HepG2 (cell line): ENCODE measurements around the gene GNAI2. TPM values are rescaled to one million over a fixed set of nuclear protein-coding genes. Genes with fewer than 3 reads are reported as not detected.

Experiments
- GFI1 ChIP-seq: sonication (generic); formaldehyde crosslinking; IDR thresholded peaks from 2 replicates; pipeline ENCODE4 v1.5.0; 2020; ENCODE audit warnings: missing genetic modification reagents, mild to moderate bottlenecking, borderline replicate concordance
- HOXA3 ChIP-seq: sonication (generic); formaldehyde crosslinking; IDR thresholded peaks from 2 replicates; pipeline ENCODE4 v1.5.0; 2020; ENCODE audit warnings: missing genetic modification reagents
- JUNB ChIP-seq: sonication (generic); formaldehyde crosslinking; IDR thresholded peaks from 2 replicates; pipeline ENCODE4 v1.8.0; 2022; ENCODE audit warnings: missing genetic modification reagents, mild to moderate bottlenecking, borderline replicate concordance
- MAFF ChIP-seq: IDR thresholded peaks from 2 replicates; pipeline ENCODE4 v1.6.1; 2011; ENCODE audit warnings: low read depth, low read length, improper control_type of control experiment
- MEF2D ChIP-seq: sonication (generic); formaldehyde crosslinking; IDR thresholded peaks from 2 replicates; pipeline ENCODE4 v1.5.1; 2020; ENCODE audit warnings: mild to moderate bottlenecking, missing genetic modification reagents
- MIER2 ChIP-seq: IDR thresholded peaks from 2 replicates; pipeline ENCODE4 v1.6.1; 2016; ENCODE audit warnings: missing biosample characterization, missing genetic modification reagents
- MYC ChIP-seq: sonication (generic); formaldehyde crosslinking; IDR thresholded peaks from 2 replicates; pipeline ENCODE4 v1.9.0; 2021; ENCODE audit warnings: missing genetic modification reagents, borderline replicate concordance
- NR1H2 ChIP-seq: sonication (generic); formaldehyde crosslinking; IDR thresholded peaks from 2 replicates; pipeline ENCODE4 v1.8.1; 2022; ENCODE audit warnings: low read depth, missing genetic modification reagents, borderline replicate concordance
- NR2F2 ChIP-seq: IDR thresholded peaks from 2 replicates; pipeline ENCODE4 v1.6.1; 2012; ENCODE audit warnings: low read depth, inconsistent platforms, borderline replicate concordance
- NRL ChIP-seq: sonication (generic); formaldehyde crosslinking; IDR thresholded peaks from 2 replicates; pipeline ENCODE4 v1.5.0; 2020; ENCODE audit warnings: missing genetic modification reagents, mild to moderate bottlenecking, moderate library complexity, borderline replicate concordance
- ZNF296 ChIP-seq: sonication (generic); formaldehyde crosslinking; conservative IDR thresholded peaks from 2 replicates; pipeline ENCODE4 v1.5.0; 2020; ENCODE audit warnings: mild to moderate bottlenecking, missing genetic modification reagents
- ZNF720 ChIP-seq: sonication (generic); formaldehyde crosslinking; IDR thresholded peaks from 2 replicates; pipeline ENCODE4 v1.4.0; 2020; ENCODE audit warnings: missing genetic modification reagents
- polyA plus RNA-seq, 8 experiments: library from polyadenylated mRNA; depleted of rRNA in 3 of 8; stranded (reverse) in 7 of 8; unstranded in 1 of 8; fragments of >200 nt; fragmentation: Illumina TruSeq in 4 of 8; extraction: Trizol in 4 of 8; gene quantifications; 2 replicates each; pipeline versions ENCODE4 v1.2.1 to v1.2.3, GENCODE V29; 2011 to 2016; ENCODE audit warnings: low read depth in 4 of 8, missing spikeins in 1 of 8, mixed read lengths in 1 of 8; ENCODE audit not compliant: insufficient read depth in 1 of 8
- total RNA-seq, 5 experiments: library from RNA; depleted of rRNA; stranded (reverse); fragments of >200 nt; fragmentation: Illumina TruSeq; extraction: Trizol; gene quantifications; 2 replicates each; pipeline ENCODE4 v1.2.3, GENCODE V29; 2016; ENCODE audit warnings: low read depth in 1 of 5
- TF ChIP-seq, protein P1 (sequence below): sonication (generic); formaldehyde crosslinking; IDR thresholded peaks from 2 replicates; pipeline ENCODE4 v1.8.1; 2023; ENCODE audit warnings: mild to moderate bottlenecking, missing genetic modification reagents, borderline replicate concordance
- TF ChIP-seq, protein P2 (sequence below): sonication (generic); formaldehyde crosslinking; IDR thresholded peaks from 2 replicates; pipeline ENCODE4 v1.8.1; 2023; ENCODE audit warnings: mild to moderate bottlenecking, moderate library complexity, missing genetic modification reagents
- TF ChIP-seq, protein P3 (sequence below): sonication (generic); formaldehyde crosslinking; IDR thresholded peaks from 2 replicates; pipeline ENCODE4 v1.5.1; 2020; ENCODE audit warnings: mild to moderate bottlenecking, missing genetic modification reagents, borderline replicate concordance
- TF ChIP-seq, protein P4 (sequence below): IDR thresholded peaks from 2 replicates; pipeline ENCODE4 v1.6.1; 2018; ENCODE audit warnings: missing genetic modification reagents, mild to moderate bottlenecking, missing compliant biosample characterization
- TF ChIP-seq, protein P5 (sequence below): sonication (generic); formaldehyde crosslinking; IDR thresholded peaks from 2 replicates; pipeline ENCODE4 v1.4.0; 2020; ENCODE audit warnings: missing genetic modification reagents
- TF ChIP-seq, protein P6 (sequence below): sonication (generic); formaldehyde crosslinking; IDR thresholded peaks from 2 replicates; pipeline ENCODE4 v1.5.0; 2020; ENCODE audit warnings: missing genetic modification reagents
- TF ChIP-seq, protein P7 (sequence below): sonication (generic); formaldehyde crosslinking; IDR thresholded peaks from 2 replicates; pipeline ENCODE4 v1.4.0; 2020; ENCODE audit warnings: mild to moderate bottlenecking, missing genetic modification reagents, borderline replicate concordance

GNAI2 gene
- total and polyA plus RNA-seq, 2 of the 13 experiments (the other 11 are each of a cell fraction or from before 2014, with no cell fraction given): 51.1 to 66.2 TPM

DNA sequence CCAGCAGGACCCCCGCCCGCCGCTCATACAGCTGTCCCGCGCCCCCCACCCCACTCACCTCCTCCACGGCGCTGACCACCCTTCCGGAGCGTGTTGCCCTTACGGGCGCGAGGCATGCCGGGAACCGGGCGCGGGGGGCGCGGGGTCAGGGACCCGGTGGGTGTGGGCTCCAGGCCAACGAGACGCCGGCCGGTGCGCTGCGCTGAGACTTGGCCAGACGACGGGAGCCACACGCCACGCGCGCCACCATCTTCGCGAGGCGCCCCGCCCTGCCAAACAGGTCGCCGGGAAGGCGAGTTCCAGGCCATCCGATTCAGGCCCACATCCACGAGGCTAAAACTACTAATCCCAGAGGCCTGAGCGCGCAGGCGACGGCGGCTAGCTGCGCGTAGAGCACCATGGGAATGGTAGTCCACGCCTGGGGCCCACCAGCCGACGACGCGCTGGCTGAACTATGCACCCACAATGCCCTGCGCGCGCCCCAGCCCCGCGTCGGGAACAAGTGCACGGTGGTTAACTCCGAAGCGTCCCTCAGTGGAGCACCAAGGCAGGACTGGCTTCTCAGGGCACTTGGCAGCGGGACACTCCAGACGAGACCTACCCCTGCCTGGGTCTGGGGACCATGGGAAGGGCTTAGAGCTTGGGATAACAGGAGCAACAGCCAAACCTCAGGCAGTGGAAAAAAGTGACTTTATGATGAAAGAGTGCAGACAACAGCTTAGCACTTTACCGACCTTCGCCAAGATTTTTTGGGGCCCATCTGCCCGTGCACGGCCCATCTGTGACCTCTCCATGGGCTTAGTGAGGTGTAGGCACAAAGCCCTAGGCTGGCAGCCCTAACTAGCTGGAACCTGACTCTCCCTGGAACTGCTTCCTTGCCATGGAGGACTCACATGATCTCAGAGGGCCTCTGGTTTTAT, 56.4 kb downstream of the GNAI2 start, which contains the start of gene IFRD2 (continued):
- no peak; the same call in 1 of the 2 replicates for TF ChIP-seq NR2F2
- TF ChIP-seq, protein P1, sequence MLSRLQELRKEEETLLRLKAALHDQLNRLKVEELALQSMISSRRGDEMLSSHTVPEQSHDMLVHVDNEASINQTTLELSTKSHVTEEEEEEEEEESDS (CRISPR knock-in tag): no peak
- no peak for TF ChIP-seq GFI1 (CRISPR knock-in tag)
- TF ChIP-seq, protein P2, sequence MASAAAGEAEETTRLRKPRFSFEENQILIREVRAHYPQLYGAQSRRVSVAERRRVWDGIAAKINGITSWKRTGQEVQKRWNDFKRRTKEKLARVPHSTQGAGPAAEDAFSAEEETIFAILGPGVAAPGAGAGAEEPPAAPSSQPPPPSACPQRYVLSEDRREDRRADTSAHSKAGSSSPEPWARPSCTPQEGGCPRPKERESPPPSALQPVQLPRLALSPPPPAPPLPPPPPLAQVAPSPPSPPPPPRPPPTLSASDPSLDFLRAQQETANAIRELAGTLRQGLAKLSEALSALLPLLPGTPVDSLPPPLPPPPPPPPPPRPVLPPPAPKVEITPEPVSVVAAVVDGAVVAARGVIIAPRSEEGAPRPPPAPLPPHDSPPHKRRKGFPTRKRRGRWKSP (CRISPR knock-in tag): peak; percentile 75; the same call in 1 of the 2 replicates
- TF ChIP-seq JUNB (CRISPR knock-in tag): no peak
- no peak; the same call in 1 of the 2 replicates for TF ChIP-seq MIER2 (CRISPR knock-in tag)
- 0 out of 2 replicates have a peak, but pooled peaks have one; percentile 18 for TF ChIP-seq ZNF296 (CRISPR knock-in tag)
- peak; percentile 76; the same call in 1 of the 2 replicates for TF ChIP-seq MYC (CRISPR knock-in tag)
- peak; percentile 67 for TF ChIP-seq MEF2D (CRISPR knock-in tag)
- TF ChIP-seq, protein P3, sequence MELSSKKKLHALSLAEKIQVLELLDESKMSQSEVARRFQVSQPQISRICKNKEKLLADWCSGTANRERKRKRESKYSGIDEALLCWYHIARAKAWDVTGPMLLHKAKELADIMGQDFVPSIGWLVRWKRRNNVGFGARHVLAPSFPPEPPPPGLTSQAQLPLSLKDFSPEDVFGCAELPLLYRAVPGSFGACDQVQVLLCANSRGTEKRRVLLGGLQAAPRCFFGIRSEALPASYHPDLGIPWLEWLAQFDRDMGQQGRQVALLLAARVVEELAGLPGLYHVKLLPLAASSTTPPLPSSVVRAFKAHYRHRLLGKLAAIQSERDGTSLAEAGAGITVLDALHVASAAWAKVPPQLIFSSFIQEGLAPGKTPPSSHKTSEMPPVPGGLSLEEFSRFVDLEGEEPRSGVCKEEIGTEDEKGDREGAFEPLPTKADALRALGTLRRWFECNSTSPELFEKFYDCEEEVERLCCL (CRISPR knock-in tag): no peak
- no peak; the same call in 1 of the 2 replicates for TF ChIP-seq NRL
- TF ChIP-seq, protein P4, sequence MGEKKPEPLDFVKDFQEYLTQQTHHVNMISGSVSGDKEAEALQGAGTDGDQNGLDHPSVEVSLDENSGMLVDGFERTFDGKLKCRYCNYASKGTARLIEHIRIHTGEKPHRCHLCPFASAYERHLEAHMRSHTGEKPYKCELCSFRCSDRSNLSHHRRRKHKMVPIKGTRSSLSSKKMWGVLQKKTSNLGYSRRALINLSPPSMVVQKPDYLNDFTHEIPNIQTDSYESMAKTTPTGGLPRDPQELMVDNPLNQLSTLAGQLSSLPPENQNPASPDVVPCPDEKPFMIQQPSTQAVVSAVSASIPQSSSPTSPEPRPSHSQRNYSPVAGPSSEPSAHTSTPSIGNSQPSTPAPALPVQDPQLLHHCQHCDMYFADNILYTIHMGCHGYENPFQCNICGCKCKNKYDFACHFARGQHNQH (CRISPR knock-in tag): peak; percentile 61
- TF ChIP-seq ZNF720 (CRISPR knock-in tag): no peak
- TF ChIP-seq, protein P5, sequence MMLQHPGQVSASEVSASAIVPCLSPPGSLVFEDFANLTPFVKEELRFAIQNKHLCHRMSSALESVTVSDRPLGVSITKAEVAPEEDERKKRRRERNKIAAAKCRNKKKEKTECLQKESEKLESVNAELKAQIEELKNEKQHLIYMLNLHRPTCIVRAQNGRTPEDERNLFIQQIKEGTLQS (CRISPR knock-in tag): no peak
- no peak for TF ChIP-seq MAFF
- TF ChIP-seq, protein P6, sequence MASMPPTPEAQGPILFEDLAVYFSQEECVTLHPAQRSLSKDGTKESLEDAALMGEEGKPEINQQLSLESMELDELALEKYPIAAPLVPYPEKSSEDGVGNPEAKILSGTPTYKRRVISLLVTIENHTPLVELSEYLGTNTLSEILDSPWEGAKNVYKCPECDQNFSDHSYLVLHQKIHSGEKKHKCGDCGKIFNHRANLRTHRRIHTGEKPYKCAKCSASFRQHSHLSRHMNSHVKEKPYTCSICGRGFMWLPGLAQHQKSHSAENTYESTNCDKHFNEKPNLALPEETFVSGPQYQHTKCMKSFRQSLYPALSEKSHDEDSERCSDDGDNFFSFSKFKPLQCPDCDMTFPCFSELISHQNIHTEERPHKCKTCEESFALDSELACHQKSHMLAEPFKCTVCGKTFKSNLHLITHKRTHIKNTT: peak; percentile 99; the same call in 1 of the 2 replicates
- TF ChIP-seq, protein P7, sequence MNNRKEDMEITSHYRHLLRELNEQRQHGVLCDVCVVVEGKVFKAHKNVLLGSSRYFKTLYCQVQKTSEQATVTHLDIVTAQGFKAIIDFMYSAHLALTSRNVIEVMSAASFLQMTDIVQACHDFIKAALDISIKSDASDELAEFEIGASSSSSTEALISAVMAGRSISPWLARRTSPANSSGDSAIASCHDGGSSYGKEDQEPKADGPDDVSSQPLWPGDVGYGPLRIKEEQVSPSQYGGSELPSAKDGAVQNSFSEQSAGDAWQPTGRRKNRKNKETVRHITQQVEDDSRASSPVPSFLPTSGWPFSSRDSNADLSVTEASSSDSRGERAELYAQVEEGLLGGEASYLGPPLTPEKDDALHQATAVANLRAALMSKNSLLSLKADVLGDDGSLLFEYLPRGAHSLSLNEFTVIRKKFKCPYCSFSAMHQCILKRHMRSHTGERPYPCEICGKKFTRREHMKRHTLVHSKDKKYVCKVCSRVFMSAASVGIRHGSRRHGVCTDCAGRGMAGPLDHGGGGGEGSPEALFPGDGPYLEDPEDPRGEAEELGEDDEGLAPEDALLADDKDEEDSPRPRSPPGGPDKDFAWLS (CRISPR knock-in tag): no peak
- TF ChIP-seq NR1H2 (CRISPR knock-in tag): no peak
- peak; percentile 98 for TF ChIP-seq HOXA3 (CRISPR knock-in tag)
